Transverse colon (tissue), 4 donors: ENCODE data around the gene RASAL1. TPM values are rescaled to one million over a fixed set of nuclear protein-coding genes. Genes with fewer than 3 reads are reported as not detected.

Experiments
- DNase-seq: peaks from one replicate; pipeline ENCODE4 v3.0.0-alpha.2; 2019
- H3K27ac ChIP-seq, 4 donors: fragments of 200-600 bp; sonication (generic); 2 replicates each; pipeline ENCODE4 v1.5.1; 2016 to 2018; ENCODE audit warnings: inconsistent platforms in 4 of 4
- H3K27me3 ChIP-seq: fragments of 200-600 bp; sonication (generic); 2 replicates; pipeline ENCODE4 v1.5.1; 2017; ENCODE audit warnings: inconsistent platforms
- H3K36me3 ChIP-seq, 4 donors: fragments of 200-600 bp; sonication (generic); 2 replicates each; pipeline ENCODE4 v1.5.1; 2017 to 2019; ENCODE audit warnings: inconsistent platforms in 4 of 4
- H3K4me1 ChIP-seq, 4 donors: fragments of 200-600 bp; sonication (generic); 2 replicates each; pipeline ENCODE4 v1.5.1; 2017 to 2020; ENCODE audit warnings: inconsistent platforms in 4 of 4
- H3K4me3 ChIP-seq, 4 donors: fragments of 200-600 bp; sonication (generic); 1 replicate in 1 of 4; 2 replicates in 3 of 4; pipeline versions ENCODE4 v1.5.1 to v1.6.1; 2017 to 2019; ENCODE audit warnings: inconsistent platforms in 4 of 4
- H3K9me3 ChIP-seq, 2 donors: fragments of 200-600 bp; sonication (generic); 2 replicates each; pipeline ENCODE4 v1.5.1; 2017 to 2019; ENCODE audit warnings: inconsistent platforms in 2 of 2
- EP300 ChIP-seq: sonication (generic); formaldehyde crosslinking; IDR thresholded peaks from one replicate; pipeline ENCODE4 v1.6.1; 2017; ENCODE audit warnings: antibody characterized with exemption, low read depth
- POLR2A ChIP-seq: fragments of 450-650 bp; IDR thresholded peaks from one replicate; pipeline ENCODE4 v1.6.1; 2016; ENCODE audit warnings: antibody characterized with exemption, mild to moderate bottlenecking, moderate library complexity
- POLR2AphosphoS5 ChIP-seq, 3 donors: sonication (generic); formaldehyde crosslinking; IDR thresholded peaks; one replicate each; pipeline ENCODE4 v1.6.1; 2016; ENCODE audit warnings: antibody characterized with exemption in 3 of 3
- WGBS, 2 donors: methylation state at CpG; one replicate each; pipeline ENCODE4 v1.1.5; 2018; ENCODE audit warnings: low coverage in 1 of 2; 5-methylcytosine and 5-hydroxymethylcytosine counted together
- in situ Hi-C, 4 donors: fragments of 200-750 bp; cut with MboI; loops; one replicate each; pipeline versions ENCODE4 v1.15.0 to v1.15.1; 2017; ENCODE audit warnings: low sequenced_read_pairs in 3 of 4, low pct_ligation_motif_present in 1 of 4, low pct_unique_long_range_greater_than_20kb in 1 of 4
- intact Hi-C: fragments of 100-400 bp; cut with DNase I; formaldehyde crosslinking; loops from one replicate; pipeline ENCODE4 v1.15.1; 2023; ENCODE audit warnings: low total_unique reads
- total RNA-seq, 4 donors: library from RNA; depleted of rRNA; stranded (reverse); fragments of >200 nt; gene quantifications; one replicate each; pipeline ENCODE4 v1.1.0, GENCODE V29; 2016
- TF ChIP-seq, protein P1 (sequence below), 5 experiments: fragments of 200-600 bp in 3 of 5; fragments of 450-650 bp in 2 of 5; sonication (generic) in 3 of 5; IDR thresholded peaks; 1 replicate in 2 of 5; 2 replicates in 3 of 5; pipeline ENCODE4 v1.5.1; 2016 to 2017; ENCODE audit warnings: antibody characterized with exemption in 5 of 5, inconsistent platforms in 3 of 5, mild to moderate bottlenecking in 2 of 5, moderate library complexity in 1 of 5

The RASAL1 gene
- total RNA-seq, 4 donors from 2014 or later, result 1.9 to 38.2 (median 4.9) TPM

DNA sequence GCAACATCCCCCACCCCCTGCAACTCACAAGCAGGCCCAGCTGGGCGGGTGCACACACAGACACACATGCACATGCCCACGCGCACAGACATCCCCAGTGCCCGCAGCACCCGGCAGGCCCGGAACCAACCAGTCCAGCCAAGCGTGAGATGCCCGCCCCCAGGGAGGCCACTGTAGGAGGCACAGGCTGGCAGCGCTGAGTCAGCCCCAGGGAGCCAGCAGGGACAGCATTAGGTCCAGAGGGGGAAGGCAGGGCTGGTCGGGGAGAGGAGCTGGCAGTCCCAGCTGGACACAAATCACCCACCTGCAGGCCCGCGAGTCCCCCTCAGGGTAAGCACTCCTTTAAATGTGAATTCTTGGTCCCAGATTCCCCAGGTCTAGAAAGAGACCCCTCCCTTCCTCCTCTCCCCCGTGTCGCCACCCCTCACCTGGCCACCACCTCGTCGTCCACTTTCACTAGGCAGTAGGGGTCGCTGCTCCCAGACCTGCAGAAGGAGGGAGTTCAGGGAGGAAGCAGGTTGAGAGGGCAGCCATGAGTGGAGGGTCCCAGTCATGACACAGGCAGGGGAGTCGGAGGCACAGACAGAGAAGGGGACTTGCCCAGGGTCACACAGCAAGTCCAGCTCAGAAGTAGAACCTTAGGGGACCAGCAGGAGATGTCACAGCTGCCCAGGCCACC, 5.0 kb downstream of the RASAL1 start:
- WGBS, 2 donors, result 41% methylated on average over 15 of the region's 18 CpGs; no CpG with 5 or more reads in 1 of the 2 donors
- in situ Hi-C loops (no loop called here), intact Hi-C loops (no loop called here)
- Histone ChIP-seq H3K4me3 (no peak overlapping the region), H3K27me3 (peaks cover 5% of the 10 kb centered on the region), H3K4me1 (peaks cover 0 to 5% (median 1%) of the 10 kb centered on the region in 4 donors), H3K36me3 (no peaks in the 10 kb centered on the region), H3K9me3 (no peaks in the 10 kb centered on the region), H3K27ac (no peak overlapping the region)
- no peak for DNase-seq
- TF ChIP-seq POLR2AphosphoS5 (IDR thresholded peaks at IDR 0.05) (no peak), POLR2A (no peak), EP300 (no peak)
- TF ChIP-seq, protein P1, sequence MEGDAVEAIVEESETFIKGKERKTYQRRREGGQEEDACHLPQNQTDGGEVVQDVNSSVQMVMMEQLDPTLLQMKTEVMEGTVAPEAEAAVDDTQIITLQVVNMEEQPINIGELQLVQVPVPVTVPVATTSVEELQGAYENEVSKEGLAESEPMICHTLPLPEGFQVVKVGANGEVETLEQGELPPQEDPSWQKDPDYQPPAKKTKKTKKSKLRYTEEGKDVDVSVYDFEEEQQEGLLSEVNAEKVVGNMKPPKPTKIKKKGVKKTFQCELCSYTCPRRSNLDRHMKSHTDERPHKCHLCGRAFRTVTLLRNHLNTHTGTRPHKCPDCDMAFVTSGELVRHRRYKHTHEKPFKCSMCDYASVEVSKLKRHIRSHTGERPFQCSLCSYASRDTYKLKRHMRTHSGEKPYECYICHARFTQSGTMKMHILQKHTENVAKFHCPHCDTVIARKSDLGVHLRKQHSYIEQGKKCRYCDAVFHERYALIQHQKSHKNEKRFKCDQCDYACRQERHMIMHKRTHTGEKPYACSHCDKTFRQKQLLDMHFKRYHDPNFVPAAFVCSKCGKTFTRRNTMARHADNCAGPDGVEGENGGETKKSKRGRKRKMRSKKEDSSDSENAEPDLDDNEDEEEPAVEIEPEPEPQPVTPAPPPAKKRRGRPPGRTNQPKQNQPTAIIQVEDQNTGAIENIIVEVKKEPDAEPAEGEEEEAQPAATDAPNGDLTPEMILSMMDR (IDR thresholded peaks at IDR 0.05), result no peak

DNA sequence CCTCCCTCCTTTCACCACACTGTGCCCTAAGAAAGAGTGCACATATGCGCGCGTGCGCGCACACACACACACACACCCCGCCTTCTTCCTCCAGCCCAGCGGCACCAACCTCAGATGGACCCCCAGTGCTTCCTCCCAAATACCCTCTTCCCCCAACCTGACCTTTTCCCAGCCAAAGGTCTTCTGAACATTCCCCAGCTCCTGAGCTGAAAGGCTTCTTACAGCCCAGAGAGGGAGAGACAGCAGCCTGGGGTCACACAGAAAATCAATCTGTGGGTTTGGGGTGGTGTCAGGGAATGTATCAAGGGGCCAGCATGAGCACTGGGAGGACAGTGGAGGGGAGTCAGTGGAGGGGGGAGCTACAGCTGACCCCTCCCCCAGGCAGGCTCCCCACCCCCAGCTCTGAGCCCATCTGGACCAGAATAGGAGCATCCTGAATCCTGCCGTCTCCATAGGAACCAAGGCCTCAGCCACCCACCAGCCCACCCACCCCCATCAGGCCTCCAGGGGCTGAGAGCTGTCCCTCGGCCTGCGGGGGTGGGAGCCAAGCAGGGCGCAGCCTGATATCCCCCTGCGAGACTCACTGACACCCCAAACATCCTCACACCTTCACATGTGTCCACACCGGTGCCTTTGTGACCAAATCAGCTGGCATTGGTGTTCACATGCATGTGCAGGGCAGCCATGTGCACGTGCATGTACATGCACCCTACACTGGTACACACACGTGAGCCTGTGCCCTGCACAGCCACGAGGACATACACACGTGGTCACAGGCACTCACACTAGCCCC, 5.7 kb downstream of the RASAL1 start:
- no peak for DNase-seq
- Histone ChIP-seq H3K27ac (no peak overlapping the region), H3K36me3 (no peaks in the 10 kb centered on the region), H3K4me3 (no peak overlapping the region), H3K27me3 (no peaks in the 10 kb centered on the region), H3K4me1 (peaks cover 0 to under 1% (median 0%) of the 10 kb centered on the region in 4 donors), H3K9me3 (no peaks in the 10 kb centered on the region)
- TF ChIP-seq, protein P1 (IDR thresholded peaks at IDR 0.05), result no peak
- TF ChIP-seq POLR2AphosphoS5 (IDR thresholded peaks at IDR 0.05) (no peak), POLR2A (no peak), EP300 (no peak)
- WGBS, 2 donors, result 77 to 94% methylated on average over 5 to 17 of the region's 17 CpGs
- in situ Hi-C loops, result no loop called here
- intact Hi-C loops, result no loop called here

DNA sequence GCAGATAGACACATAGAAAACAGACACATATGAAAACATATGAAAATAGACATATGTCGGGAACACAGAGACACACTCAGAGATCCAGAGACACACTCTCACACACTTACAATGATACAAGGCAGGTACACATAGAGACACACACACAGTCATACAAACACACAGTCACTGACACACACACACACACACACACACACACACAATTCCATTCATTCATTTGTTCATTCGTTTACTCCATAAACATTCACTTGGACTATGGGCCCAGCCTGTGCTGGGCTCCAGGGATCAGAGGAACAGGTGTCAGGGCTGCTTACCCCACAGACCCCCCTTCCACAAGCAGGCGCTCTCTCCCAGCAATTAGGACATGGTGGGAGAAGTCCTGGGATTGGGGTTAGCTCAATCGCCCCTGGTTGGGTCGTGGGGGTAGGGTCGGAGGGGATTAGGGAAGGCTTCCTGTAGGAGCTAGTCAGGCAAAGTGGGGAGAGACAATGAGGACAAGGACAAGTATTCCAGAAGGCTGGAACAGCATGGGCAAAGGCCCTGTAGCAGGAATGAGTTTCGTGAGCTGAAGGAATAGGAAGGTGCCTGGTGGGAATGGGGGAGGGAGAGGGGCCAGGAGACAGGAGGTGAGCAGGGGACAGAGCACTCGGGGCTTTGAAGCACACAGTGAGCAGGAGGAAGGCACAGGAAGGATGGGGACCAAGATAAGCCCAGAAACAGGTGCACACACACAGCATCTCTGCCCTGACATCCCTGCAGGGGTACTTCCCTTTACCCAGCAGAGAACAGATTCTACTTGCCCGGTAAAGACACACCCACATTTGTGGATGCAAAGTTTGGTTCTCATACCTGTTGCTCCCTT, 6.5 kb downstream of the RASAL1 start:
- no peak for DNase-seq
- in situ Hi-C loops, result no loop called here
- no peaks in the 10 kb centered on the region for H3K27me3 ChIP-seq
- no peaks in the 10 kb centered on the region for H3K4me1 ChIP-seq
- H3K27ac ChIP-seq, result no peak overlapping the region
- WGBS, 2 donors, result 60 to 70% methylated on average over 3 to 9 of the region's 9 CpGs
- no peaks in the 10 kb centered on the region for H3K9me3 ChIP-seq
- H3K36me3 ChIP-seq, result no peaks in the 10 kb centered on the region
- intact Hi-C loops, result no loop called here
- no peak overlapping the region for H3K4me3 ChIP-seq
- TF ChIP-seq, protein P1 (IDR thresholded peaks at IDR 0.05), result no peak
- no peak for TF ChIP-seq EP300
- TF ChIP-seq POLR2AphosphoS5 (IDR thresholded peaks at IDR 0.05), result no peak
- no peak for TF ChIP-seq POLR2A

DNA sequence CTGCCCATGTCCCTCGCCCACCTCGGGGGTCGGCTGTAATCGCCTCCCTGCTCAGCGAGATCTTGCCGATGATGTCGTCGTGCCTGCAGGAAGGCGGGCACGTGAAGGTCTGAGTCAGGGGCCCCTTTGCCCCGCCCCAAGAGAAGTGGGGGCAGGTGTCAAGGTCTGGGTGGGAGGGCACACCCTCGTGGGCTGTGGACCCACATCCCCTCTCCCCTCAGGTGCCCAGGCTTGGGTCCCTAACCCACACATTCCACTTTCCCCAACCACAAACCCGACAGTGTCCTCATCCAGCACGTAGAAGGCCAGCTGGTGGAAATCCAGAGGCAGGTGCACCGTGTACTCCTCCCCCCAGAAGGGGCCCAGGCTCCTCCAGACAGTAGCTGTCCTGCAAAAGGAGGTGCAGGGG, 7.8 kb downstream of the RASAL1 start:
- Histone ChIP-seq H3K9me3 (peaks cover 0 to 5% of the 10 kb centered on the region in 2 donors), H3K27ac (no peak overlapping the region), H3K27me3 (no peaks in the 10 kb centered on the region), H3K4me1 (no peaks in the 10 kb centered on the region), H3K36me3 (no peaks in the 10 kb centered on the region), H3K4me3 (no peak overlapping the region)
- intact Hi-C loops (no loop called here), in situ Hi-C loops (no loop called here)
- WGBS, 2 donors, result 29 to 47% methylated on average over 2 to 15 of the region's 15 CpGs
- DNase-seq, result no peak
- no peak for TF ChIP-seq POLR2AphosphoS5 (IDR thresholded peaks at IDR 0.05)
- no peak for TF ChIP-seq EP300
- TF ChIP-seq, protein P1 (IDR thresholded peaks at IDR 0.05), result no peak
- no peak for TF ChIP-seq POLR2A
